Cardiac muscle cell (in vitro differentiated cells and primary cell): ENCODE results near the gene RNF113B. TPM values are rescaled to one million over a fixed set of nuclear protein-coding genes. Genes with fewer than 3 reads are reported as not detected.

Experiments
- DNase-seq, 2 donors: peaks; one replicate each; pipeline versions ENCODE4 v3.0.0 to v3.0.0-alpha.2; 2010 to 2017; ENCODE audit warnings: low read depth in 1 of 2, low spot score in 1 of 2
- H3K27ac ChIP-seq: fragments of 200-600 bp; sonication (generic); 2 replicates; pipeline ENCODE4 v1.5.1; 2016
- H3K27me3 ChIP-seq: fragments of 200-600 bp; sonication (generic); 2 replicates; pipeline ENCODE4 v1.6.0; 2016; ENCODE audit warnings: control low read depth
- H3K36me3 ChIP-seq: fragments of 200-600 bp; sonication (generic); 2 replicates; pipeline ENCODE4 v1.5.1; 2016; ENCODE audit warnings: control low read depth
- H3K4me1 ChIP-seq: fragments of 200-600 bp; sonication (generic); 2 replicates; pipeline ENCODE4 v1.8.1; 2017; ENCODE audit warnings: low read depth, mild to moderate bottlenecking, mixed run types
- H3K4me3 ChIP-seq: fragments of 200-600 bp; sonication (generic); 2 replicates; pipeline ENCODE4 v1.5.1; 2016; ENCODE audit warnings: mild to moderate bottlenecking
- H3K9me3 ChIP-seq: fragments of 200-600 bp; sonication (generic); 2 replicates; pipeline ENCODE4 v1.5.1; 2017; ENCODE audit warnings: low read depth, mild to moderate bottlenecking, control low read depth
- polyA plus RNA-seq: library from polyadenylated mRNA; unstranded; fragments of >200 nt; fragmentation: Nextera tagmentation; extraction: Ambion mirVana; gene quantifications from 2 replicates; pipeline ENCODE4 v1.2.1, GENCODE V29; 2016
- total RNA-seq: library from RNA; depleted of rRNA; stranded (reverse); fragments of >200 nt; gene quantifications from 2 replicates; pipeline ENCODE4 v1.2.3, GENCODE V29; 2016
- TF ChIP-seq, protein P1 (sequence below): IDR thresholded peaks from 2 replicates; pipeline ENCODE4 v1.5.1; 2012; ENCODE audit warnings: low read depth, mild to moderate bottlenecking, low read length

RNF113B gene
- total and polyA plus RNA-seq, 2 experiments from 2014 or later, result 0.10 TPM; not detected in 1

DNA sequence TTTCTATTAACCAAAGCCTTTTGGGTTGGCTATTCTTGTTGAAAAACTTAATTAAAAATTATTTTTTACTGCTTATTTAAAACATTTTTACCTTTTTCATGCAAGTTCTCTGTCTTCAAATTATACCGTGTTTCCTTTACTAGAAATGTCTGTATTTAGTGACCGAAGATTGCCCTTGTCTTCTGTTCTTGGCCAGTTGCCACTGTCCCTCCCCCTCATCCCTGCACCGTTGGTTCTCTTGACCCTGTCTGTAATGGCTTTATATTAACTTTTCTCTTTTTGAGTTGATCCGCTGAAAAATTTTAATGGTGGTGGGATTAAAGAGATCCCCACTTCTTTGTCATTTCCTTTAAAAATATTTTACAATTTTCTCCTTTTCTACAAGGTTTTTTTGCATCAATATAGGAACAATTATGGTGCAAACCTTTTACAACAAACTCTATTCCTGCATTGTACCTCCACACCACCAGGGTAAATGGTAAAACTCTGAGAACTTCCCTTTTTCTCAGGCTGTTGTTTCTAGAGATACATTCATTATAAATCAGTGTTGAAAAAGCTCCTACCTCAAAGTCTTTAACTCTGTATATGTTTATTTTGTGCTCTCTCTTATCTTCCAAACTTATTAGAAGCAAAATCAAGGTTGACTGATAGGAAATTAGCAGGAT is 12.9 kb upstream of the RNF113B start:
- Histone ChIP-seq H3K27ac (no peak overlapping the region), H3K36me3 (no peaks in the 10 kb centered on the region)
- TF ChIP-seq, protein P1, sequence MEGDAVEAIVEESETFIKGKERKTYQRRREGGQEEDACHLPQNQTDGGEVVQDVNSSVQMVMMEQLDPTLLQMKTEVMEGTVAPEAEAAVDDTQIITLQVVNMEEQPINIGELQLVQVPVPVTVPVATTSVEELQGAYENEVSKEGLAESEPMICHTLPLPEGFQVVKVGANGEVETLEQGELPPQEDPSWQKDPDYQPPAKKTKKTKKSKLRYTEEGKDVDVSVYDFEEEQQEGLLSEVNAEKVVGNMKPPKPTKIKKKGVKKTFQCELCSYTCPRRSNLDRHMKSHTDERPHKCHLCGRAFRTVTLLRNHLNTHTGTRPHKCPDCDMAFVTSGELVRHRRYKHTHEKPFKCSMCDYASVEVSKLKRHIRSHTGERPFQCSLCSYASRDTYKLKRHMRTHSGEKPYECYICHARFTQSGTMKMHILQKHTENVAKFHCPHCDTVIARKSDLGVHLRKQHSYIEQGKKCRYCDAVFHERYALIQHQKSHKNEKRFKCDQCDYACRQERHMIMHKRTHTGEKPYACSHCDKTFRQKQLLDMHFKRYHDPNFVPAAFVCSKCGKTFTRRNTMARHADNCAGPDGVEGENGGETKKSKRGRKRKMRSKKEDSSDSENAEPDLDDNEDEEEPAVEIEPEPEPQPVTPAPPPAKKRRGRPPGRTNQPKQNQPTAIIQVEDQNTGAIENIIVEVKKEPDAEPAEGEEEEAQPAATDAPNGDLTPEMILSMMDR, result peak; percentile 7

GRCh38 chr13:98188544-98189166 is 11.6 kb upstream of the RNF113B start:
- TF ChIP-seq, protein P1, result no peak
- no peaks in the 10 kb centered on the region for H3K36me3 ChIP-seq
- H3K27ac ChIP-seq, result no peak overlapping the region
- no peaks in the 10 kb centered on the region for H3K27me3 ChIP-seq
- peaks cover 21% of the 10 kb centered on the region for H3K4me1 ChIP-seq
- H3K4me3 ChIP-seq, result no peak overlapping the region
- no peaks in the 10 kb centered on the region for H3K9me3 ChIP-seq
- no peak for DNase-seq

More for the DNA sequence above, 12.9 kb upstream of the RNF113B start:
- H3K27me3 ChIP-seq, result no peaks in the 10 kb centered on the region
- H3K9me3 ChIP-seq, result no peaks in the 10 kb centered on the region
- H3K4me3 ChIP-seq, result no peak overlapping the region
- DNase-seq, result peak in 1 of 2 donors; percentile 34
- peaks cover 21% of the 10 kb centered on the region for H3K4me1 ChIP-seq

GRCh38 chr13:98187965-98188261 is 10.8 kb upstream of the RNF113B start:
- no peak overlapping the region for H3K4me3 ChIP-seq
- H3K9me3 ChIP-seq, result no peaks in the 10 kb centered on the region
- no peak for DNase-seq
- H3K4me1 ChIP-seq, result peaks cover 21% of the 10 kb centered on the region
- no peaks in the 10 kb centered on the region for H3K27me3 ChIP-seq
- H3K27ac ChIP-seq, result peak overlapping the region; percentile 11
- TF ChIP-seq, protein P1, result no peak
- H3K36me3 ChIP-seq, result no peaks in the 10 kb centered on the region

GRCh38 chr13:98187155-98187964 is 10.3 kb upstream of the RNF113B start:
- TF ChIP-seq, protein P1, result no peak
- H3K4me1 ChIP-seq, result peaks cover 21% of the 10 kb centered on the region

GRCh38 chr13:98184792-98185191 is 7.7 kb upstream of the RNF113B start:
- TF ChIP-seq, protein P1, result no peak
- Histone ChIP-seq H3K27me3 (no peaks in the 10 kb centered on the region), H3K4me1 (peaks cover 12% of the 10 kb centered on the region), H3K27ac (no peak overlapping the region), H3K9me3 (no peaks in the 10 kb centered on the region), H3K36me3 (no peaks in the 10 kb centered on the region), H3K4me3 (no peak overlapping the region)
- DNase-seq, result peak in 1 of 2 donors; percentile 27

More at GRCh38 chr13:98187155-98187964, 10.3 kb upstream of the RNF113B start:
- Histone ChIP-seq H3K4me3 (no peak overlapping the region), H3K27me3 (no peaks in the 10 kb centered on the region), H3K36me3 (no peaks in the 10 kb centered on the region), H3K9me3 (no peaks in the 10 kb centered on the region), H3K27ac (peak overlapping the region; percentile 11)
- no peak for DNase-seq
